Calu3 (cell line): Measurements from ENCODE around the gene PEPD. TPM values are rescaled to one million over a fixed set of nuclear protein-coding genes. Genes with fewer than 3 reads are reported as not detected.

ENCODE experiments used
- BruUV-seq: library from RNA; stranded (reverse); fragments of 400-500 nt; replicated peaks from 2 replicates; lab custom pipeline; 2021; lab: Mats Ljungman, UMichigan
- CTCF ChIA-PET: fragments of 300-600 bp; sonication (Branson Sonifier 250); formaldehyde crosslinking; loops from one replicate; lab custom pipeline; 2022; ENCODE audit warnings: antibody characterized with exemption; lab: Charles Lee
- DNase-seq: peaks from one replicate; pipeline ENCODE4 v3.0.0; 2022
- H3K27ac Mint-ChIP-seq: one replicate; pipeline ENCODE4 v1.8.0; 2022; ENCODE audit warnings: mixed read lengths; ENCODE audit not compliant: unreplicated experiment
- H3K27me3 Mint-ChIP-seq: one replicate; pipeline ENCODE4 v1.8.0; 2022; ENCODE audit warnings: mixed read lengths; ENCODE audit not compliant: unreplicated experiment
- H3K36me3 Mint-ChIP-seq: one replicate; pipeline ENCODE4 v1.8.0; 2022; ENCODE audit warnings: mild to moderate bottlenecking, moderate library complexity, mixed read lengths; ENCODE audit not compliant: insufficient read depth, unreplicated experiment
- H3K4me1 Mint-ChIP-seq: one replicate; pipeline ENCODE4 v1.8.0; 2022; ENCODE audit warnings: mild to moderate bottlenecking, low read depth, mixed read lengths; ENCODE audit not compliant: unreplicated experiment
- H3K4me3 Mint-ChIP-seq: one replicate; pipeline ENCODE4 v1.8.0; 2022; ENCODE audit warnings: mild to moderate bottlenecking, low read depth, moderate library complexity, mixed read lengths; ENCODE audit not compliant: unreplicated experiment
- H3K9me3 Mint-ChIP-seq: one replicate; pipeline ENCODE4 v1.8.0; 2022; ENCODE audit warnings: low read depth, mixed read lengths; ENCODE audit not compliant: unreplicated experiment
- intact Hi-C: fragments of 100-400 bp; cut with micrococcal nuclease; formaldehyde crosslinking; loops from one replicate; pipeline ENCODE4 v1.10.0; 2022; ENCODE audit not compliant: unreplicated experiment
- total RNA-seq: library from RNA; stranded (reverse); gene quantifications from 2 replicates; pipeline ENCODE4 v1.2.3, GENCODE V29; 2022
- TF ChIP-seq, protein P1 (sequence below): fragments of 200-600 bp; IDR thresholded peaks from one replicate; pipeline ENCODE4 v1.8.0; 2022; ENCODE audit warnings: antibody characterized with exemption; ENCODE audit not compliant: unreplicated experiment

The PEPD gene
- total RNA-seq, 1 experiment from 2014 or later = 65.5 TPM

DNA sequence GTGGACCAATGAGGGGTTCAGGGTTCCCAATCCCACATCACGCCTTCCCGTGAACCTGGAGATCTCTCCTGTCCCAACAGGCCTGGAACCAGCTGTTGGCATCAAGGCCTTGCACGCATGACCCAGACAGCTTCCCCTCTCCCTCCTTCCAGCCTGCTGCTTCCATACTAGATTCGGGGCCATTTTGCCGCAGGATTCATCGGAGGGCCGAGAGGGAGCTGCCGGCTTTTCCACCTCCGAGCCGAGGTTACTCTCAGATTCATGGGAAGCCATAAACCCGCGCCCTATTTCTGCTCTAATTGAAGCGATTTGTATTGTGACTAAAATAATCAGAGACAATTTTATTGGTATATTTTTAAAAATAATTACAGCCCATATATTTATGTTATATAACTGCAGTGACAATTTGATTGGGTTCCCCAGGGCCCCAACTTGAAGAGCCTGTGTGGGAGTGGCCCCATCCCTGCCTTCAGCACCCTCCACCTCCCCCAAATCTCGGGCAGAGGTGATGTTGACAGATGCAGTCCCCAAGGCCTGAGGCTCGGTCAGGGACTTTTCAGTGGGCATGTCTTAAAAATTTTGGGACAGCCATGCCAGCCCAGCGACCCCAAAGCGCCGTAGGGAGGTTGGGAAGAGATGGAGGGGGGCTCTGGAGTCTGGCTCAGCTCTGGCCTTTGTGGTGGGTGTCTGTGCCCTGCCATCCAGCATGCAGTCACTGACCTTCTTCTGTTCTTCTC is 30.8 kb upstream of the PEPD start:
- Mint-ChIP-seq H3K9me3 (no peaks in the 10 kb centered on the region), H3K27me3 (peaks cover 80% of the 10 kb centered on the region), H3K36me3 (no peaks in the 10 kb centered on the region), H3K4me3 (no peak overlapping the region), H3K4me1 (no peaks in the 10 kb centered on the region), H3K27ac (no peak overlapping the region)
- DNase-seq = no peak
- CTCF ChIA-PET = no interaction called here
- TF ChIP-seq, protein P1, sequence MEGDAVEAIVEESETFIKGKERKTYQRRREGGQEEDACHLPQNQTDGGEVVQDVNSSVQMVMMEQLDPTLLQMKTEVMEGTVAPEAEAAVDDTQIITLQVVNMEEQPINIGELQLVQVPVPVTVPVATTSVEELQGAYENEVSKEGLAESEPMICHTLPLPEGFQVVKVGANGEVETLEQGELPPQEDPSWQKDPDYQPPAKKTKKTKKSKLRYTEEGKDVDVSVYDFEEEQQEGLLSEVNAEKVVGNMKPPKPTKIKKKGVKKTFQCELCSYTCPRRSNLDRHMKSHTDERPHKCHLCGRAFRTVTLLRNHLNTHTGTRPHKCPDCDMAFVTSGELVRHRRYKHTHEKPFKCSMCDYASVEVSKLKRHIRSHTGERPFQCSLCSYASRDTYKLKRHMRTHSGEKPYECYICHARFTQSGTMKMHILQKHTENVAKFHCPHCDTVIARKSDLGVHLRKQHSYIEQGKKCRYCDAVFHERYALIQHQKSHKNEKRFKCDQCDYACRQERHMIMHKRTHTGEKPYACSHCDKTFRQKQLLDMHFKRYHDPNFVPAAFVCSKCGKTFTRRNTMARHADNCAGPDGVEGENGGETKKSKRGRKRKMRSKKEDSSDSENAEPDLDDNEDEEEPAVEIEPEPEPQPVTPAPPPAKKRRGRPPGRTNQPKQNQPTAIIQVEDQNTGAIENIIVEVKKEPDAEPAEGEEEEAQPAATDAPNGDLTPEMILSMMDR = no peak
- BruUV-seq = no TSS peak
- intact Hi-C loops = no loop called here

DNA sequence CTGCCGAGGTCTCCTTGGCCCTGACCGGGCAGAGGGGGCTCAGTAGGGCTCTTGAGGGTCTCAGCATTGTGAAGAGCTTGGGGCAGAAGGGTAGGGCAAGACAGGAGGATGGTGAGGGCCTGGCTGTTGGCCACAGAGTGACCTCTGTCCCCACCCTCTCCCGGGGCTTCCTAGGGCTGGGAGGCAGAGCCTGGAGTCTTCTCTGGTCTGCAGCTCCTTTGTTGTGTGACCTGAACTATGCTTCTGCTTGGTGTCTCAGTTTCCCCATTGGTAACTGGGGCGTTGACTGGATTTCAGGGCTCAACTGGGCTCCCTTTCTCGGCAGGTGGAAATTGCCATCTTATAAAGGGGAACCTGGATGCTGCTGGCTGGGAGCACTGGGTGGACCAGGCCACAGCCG is 30.1 kb upstream of the PEPD start:
- CTCF ChIA-PET = no interaction called here
- no peak overlapping the region for H3K4me3 Mint-ChIP-seq
- BruUV-seq = no TSS peak
- peaks cover 80% of the 10 kb centered on the region for H3K27me3 Mint-ChIP-seq
- H3K9me3 Mint-ChIP-seq = no peaks in the 10 kb centered on the region
- TF ChIP-seq, protein P1 = no peak
- DNase-seq = no peak
- no peak overlapping the region for H3K27ac Mint-ChIP-seq
- no peaks in the 10 kb centered on the region for H3K4me1 Mint-ChIP-seq
- intact Hi-C loops = no loop called here
- H3K36me3 Mint-ChIP-seq = no peaks in the 10 kb centered on the region

DNA sequence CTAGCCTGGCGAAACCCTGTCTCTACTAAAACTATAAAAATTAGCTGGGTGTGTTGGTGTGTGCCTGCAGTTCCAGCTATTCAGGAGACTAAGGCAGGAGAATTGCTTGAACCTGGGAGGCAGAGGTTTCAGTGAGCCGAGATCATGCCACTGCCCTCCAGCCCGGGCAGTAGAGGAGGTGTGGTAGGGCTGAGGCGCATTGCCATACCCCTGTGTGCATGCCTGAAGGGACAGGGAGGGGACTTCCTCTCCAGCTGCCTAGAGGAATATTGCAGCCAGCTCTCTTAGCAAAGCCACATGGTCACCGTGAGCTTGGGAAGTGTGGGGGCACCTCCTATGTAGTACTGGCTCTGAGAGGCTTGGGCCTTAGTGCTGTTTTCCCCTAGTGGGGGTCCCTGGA is 29.2 kb upstream of the PEPD start:
- intact Hi-C loops = no loop called here
- Mint-ChIP-seq H3K27ac (no peak overlapping the region), H3K9me3 (no peaks in the 10 kb centered on the region), H3K4me1 (no peaks in the 10 kb centered on the region), H3K27me3 (peaks cover 77% of the 10 kb centered on the region), H3K4me3 (no peak overlapping the region), H3K36me3 (no peaks in the 10 kb centered on the region)
- no TSS peak for BruUV-seq
- TF ChIP-seq, protein P1 = no peak
- no peak for DNase-seq
- CTCF ChIA-PET = no interaction called here

DNA sequence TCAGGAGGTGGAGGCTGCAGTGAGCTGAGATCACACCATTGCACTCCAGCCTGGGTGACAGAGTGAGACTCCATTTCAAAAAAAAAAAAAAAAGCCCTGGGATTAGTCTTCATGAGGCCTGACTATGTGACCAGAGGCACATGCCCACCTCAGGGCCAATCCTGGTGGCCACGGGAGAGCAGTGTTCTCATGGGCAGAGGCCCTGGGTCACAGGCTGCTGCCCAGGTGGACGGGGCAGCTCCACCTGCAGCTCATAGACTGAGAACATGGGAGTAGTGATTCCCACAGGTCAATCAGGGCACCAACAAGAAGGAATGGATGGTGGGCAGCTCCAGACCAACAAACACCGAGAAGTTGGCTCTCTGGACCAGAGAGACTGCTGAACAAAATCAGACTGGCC is 26.1 kb upstream of the PEPD start:
- Mint-ChIP-seq H3K4me1 (no peaks in the 10 kb centered on the region), H3K9me3 (peaks cover 3% of the 10 kb centered on the region), H3K36me3 (no peaks in the 10 kb centered on the region), H3K4me3 (no peak overlapping the region), H3K27me3 (peaks cover 68% of the 10 kb centered on the region), H3K27ac (no peak overlapping the region)
- intact Hi-C loops = no loop called here
- no peak for DNase-seq
- TF ChIP-seq, protein P1 = no peak
- CTCF ChIA-PET = no interaction called here
- no TSS peak for BruUV-seq
